Suppressor macrophage treated with lipopolysaccharide for 1 hour (primary cell): ENCODE results near the gene PGM1.

ENCODE experiments used
- DNase-seq, 3 donors: peaks; one replicate each; pipeline ENCODE4 v3.0.0-alpha.2; 2020 to 2022

Gene PGM1

GRCh38 chr1:63669151-63669961 is 76.1 kb downstream of the PGM1 start:
- no peak for DNase-seq

- no peak for DNase-seq
Measured at GRCh38 chr1:63670164-63670563, 77.0 kb downstream of the PGM1 start.

- no peak for DNase-seq
Measured at GRCh38 chr1:63671514-63671913, 78.3 kb downstream of the PGM1 start.

GRCh38 chr1:63674238-63674864 is 81.1 kb downstream of the PGM1 start:
- DNase-seq = peak; percentile 21 to 39 (median 37)

- no peak for DNase-seq
Measured at GRCh38 chr1:63674865-63675419, 81.7 kb downstream of the PGM1 start.

- no peak for DNase-seq
Measured at GRCh38 chr1:63675420-63675931, 82.3 kb downstream of the PGM1 start.

GRCh38 chr1:63677497-63677896 is 84.3 kb downstream of the PGM1 start:
- no peak for DNase-seq

- no peak for DNase-seq
Measured at GRCh38 chr1:63678200-63678599, 85.0 kb downstream of the PGM1 start.

- DNase-seq = no peak
Measured at GRCh38 chr1:63679076-63679475, 85.9 kb downstream of the PGM1 start.

- no peak for DNase-seq
Measured at GRCh38 chr1:63679589-63679988, 86.4 kb downstream of the PGM1 start.

- no peak for DNase-seq
Measured at GRCh38 chr1:63682936-63683335, 89.7 kb downstream of the PGM1 start.

GRCh38 chr1:63683759-63684158 is 90.5 kb downstream of the PGM1 start:
- no peak for DNase-seq

- no peak for DNase-seq
Measured at GRCh38 chr1:63686696-63687095, 93.5 kb downstream of the PGM1 start.

GRCh38 chr1:63688302-63688890 is 95.2 kb downstream of the PGM1 start:
- DNase-seq = peak; percentile 33 to 72 (median 50)

- DNase-seq = no peak
Measured at GRCh38 chr1:63690966-63691700, 97.9 kb downstream of the PGM1 start.

- peak; percentile 69 to 76 (median 72) for DNase-seq
Measured at GRCh38 chr1:63691701-63692425, 98.7 kb downstream of the PGM1 start.

- peak; percentile 64 to 66 (median 66) for DNase-seq
Measured at GRCh38 chr1:63693944-63694571, 100.8 kb downstream of the PGM1 start.

- no peak for DNase-seq
Measured at GRCh38 chr1:63698001-63698838, 105.0 kb downstream of the PGM1 start.

- no peak for DNase-seq
Measured at GRCh38 chr1:63701187-63701586, 108.0 kb downstream of the PGM1 start.

- DNase-seq = no peak
Measured at GRCh38 chr1:63703701-63704107, 110.5 kb downstream of the PGM1 start.

GRCh38 chr1:63704443-63704842 is 111.2 kb downstream of the PGM1 start:
- no peak for DNase-seq
